Measurements from ENCODE around the gene SNCG.
"Not testable (repeated sequence)": the region's sequence is repeated elsewhere in the genome, so short reads cannot be mapped to it uniquely, and the experiment has no call there.

- TF ChIP-seq CTCF (IDR thresholded peaks at IDR 0.05; ENCODE audit: poor library complexity, severe bottlenecking); EP300 (conservative IDR thresholded peaks at IDR 0.05; ENCODE audit: poor library complexity, severe bottlenecking); EZH2 (IDR thresholded peaks at IDR 0.05; ENCODE audit: borderline replicate concordance, insufficient read depth, low read length, poor library complexity, severe bottlenecking); POLR2AphosphoS5 (IDR thresholded peaks at IDR 0.05); MXI1 (conservative IDR thresholded peaks at IDR 0.05; ENCODE audit: poor library complexity, severe bottlenecking); RAD21 (conservative IDR thresholded peaks at IDR 0.05); REST (IDR thresholded peaks at IDR 0.05; ENCODE audit: borderline replicate concordance); TAF1 (IDR thresholded peaks at IDR 0.05; ENCODE audit: low read depth); SMC3 (conservative IDR thresholded peaks at IDR 0.05; ENCODE audit: poor library complexity): not testable (repeated sequence)
These were observed 20.1 kb downstream of the SNCG start for GRCh38 chr10:86978457-86978856.
